ENCODE results near the gene TRIP12.
"Not testable (repeated sequence)": the region's sequence is repeated elsewhere in the genome, so short reads cannot be mapped to it uniquely, and the experiment has no call there.

TRIP12 gene

GRCh38 chr2:229821316-229821715 is 100.5 kb downstream of the TRIP12 start:
- DNase-seq = no peak

- DNase-seq = no peak
Observed at GRCh38 chr2:229818230-229818629, 103.6 kb downstream of the TRIP12 start.

GRCh38 chr2:229815858-229816257 is 106.0 kb downstream of the TRIP12 start:
- DNase-seq = no peak

- no peak for DNase-seq
Observed at GRCh38 chr2:229815342-229815741, 106.5 kb downstream of the TRIP12 start.

GRCh38 chr2:229810786-229811185 is 111.0 kb downstream of the TRIP12 start:
- DNase-seq = no peak

- DNase-seq = no peak
Observed at GRCh38 chr2:229805559-229805958, 116.2 kb downstream of the TRIP12 start.

- DNase-seq = no peak
Observed at GRCh38 chr2:229802785-229803184, 119.0 kb downstream of the TRIP12 start.

GRCh38 chr2:229800997-229801754 is 120.6 kb downstream of the TRIP12 start:
- no peak for DNase-seq

GRCh38 chr2:229798446-229799155 is 123.2 kb downstream of the TRIP12 start:
- no peak for DNase-seq

GRCh38 chr2:229795058-229795457 is 126.8 kb downstream of the TRIP12 start:
- DNase-seq = no peak

GRCh38 chr2:229794636-229795035 is 127.2 kb downstream of the TRIP12 start:
- DNase-seq = no peak

- not testable (repeated sequence) for DNase-seq
Observed at GRCh38 chr2:229786289-229786688, 135.5 kb downstream of the TRIP12 start.

GRCh38 chr2:229784791-229785190 is 137.0 kb downstream of the TRIP12 start:
- DNase-seq = no peak

GRCh38 chr2:229783108-229783721 is 138.6 kb downstream of the TRIP12 start:
- DNase-seq = no peak

GRCh38 chr2:229780856-229781773 is 140.7 kb downstream of the TRIP12 start:
- DNase-seq = no peak

GRCh38 chr2:229779650-229780049 is 142.2 kb downstream of the TRIP12 start:
- no peak for DNase-seq

GRCh38 chr2:229777716-229778115 is 144.1 kb downstream of the TRIP12 start:
- no peak for DNase-seq

- no peak for DNase-seq
Observed at GRCh38 chr2:229775614-229776313, 146.0 kb downstream of the TRIP12 start.

GRCh38 chr2:229774237-229774636 is 147.6 kb downstream of the TRIP12 start:
- no peak for DNase-seq

- no peak for DNase-seq
Observed at GRCh38 chr2:229768235-229768634, 153.6 kb downstream of the TRIP12 start.

- DNase-seq = no peak
Observed at GRCh38 chr2:229765721-229766120, 156.1 kb downstream of the TRIP12 start.

- no peak for DNase-seq
Observed at GRCh38 chr2:229761663-229762062, 160.1 kb downstream of the TRIP12 start.
